ENCODE data around the gene COPZ1.

The COPZ1 gene

GRCh38 chr12:54390668-54391551 is 66.0 kb downstream of the COPZ1 start:
- Histone ChIP-seq H3K27me3 (no peaks in the 10 kb centered on the region), H3K27ac (peak overlapping the region; percentile 38 to 62), H3K36me3 (peaks cover 19 to 28% (median 26%) of the 10 kb centered on the region in 3 donors), H3K4me3 (peak overlapping the region; percentile 32 to 37), H3K4me1 (peaks cover 0 to 34% (median 6%) of the 10 kb centered on the region in 4 donors), H3K9me3 (no peaks in the 10 kb centered on the region)
- TF ChIP-seq CTCF (IDR thresholded peaks at IDR 0.05), result no peak
- no peak for DNase-seq
- intact Hi-C loops (cut with DNase I; ENCODE audit: low total_unique reads), result no loop called here

- no peak for DNase-seq
- no peak overlapping the region for H3K4me3 ChIP-seq
- intact Hi-C loops (cut with DNase I; ENCODE audit: low total_unique reads), result no loop called here
- H3K36me3 ChIP-seq, result peaks cover 35 to 45% (median 43%) of the 10 kb centered on the region in 3 donors
- no peaks in the 10 kb centered on the region for H3K27me3 ChIP-seq
- H3K9me3 ChIP-seq, result no peaks in the 10 kb centered on the region
- H3K4me1 ChIP-seq, result peaks cover 0 to 27% (median 8%) of the 10 kb centered on the region in 4 donors
- H3K27ac ChIP-seq, result peak overlapping the region; percentile 0 to 36
- TF ChIP-seq CTCF (IDR thresholded peaks at IDR 0.05), result no peak
Observed at GRCh38 chr12:54392485-54393206, 67.7 kb downstream of the COPZ1 start.

GRCh38 chr12:54393207-54393609 is 68.3 kb downstream of the COPZ1 start:
- H3K27ac ChIP-seq, result peak overlapping the region; percentile 0 to 36
- no peak for TF ChIP-seq CTCF (IDR thresholded peaks at IDR 0.05)
- H3K27me3 ChIP-seq, result no peaks in the 10 kb centered on the region
- H3K9me3 ChIP-seq, result no peaks in the 10 kb centered on the region
- peaks cover 0 to 22% (median 8%) of the 10 kb centered on the region in 4 donors for H3K4me1 ChIP-seq
- DNase-seq, result no peak
- peaks cover 40 to 51% (median 49%) of the 10 kb centered on the region in 3 donors for H3K36me3 ChIP-seq
- intact Hi-C loops (cut with DNase I; ENCODE audit: low total_unique reads), result no loop called here
- no peak overlapping the region for H3K4me3 ChIP-seq

- peaks cover 0 to 22% (median 10%) of the 10 kb centered on the region in 4 donors for H3K4me1 ChIP-seq
- peak overlapping the region; percentile 0 to 36 for H3K27ac ChIP-seq
- intact Hi-C loops (cut with DNase I; ENCODE audit: low total_unique reads), result no loop called here
- no peak for DNase-seq
- no peak overlapping the region for H3K4me3 ChIP-seq
- H3K9me3 ChIP-seq, result no peaks in the 10 kb centered on the region
- H3K27me3 ChIP-seq, result no peaks in the 10 kb centered on the region
- H3K36me3 ChIP-seq, result peaks cover 46 to 56% (median 54%) of the 10 kb centered on the region in 3 donors
- TF ChIP-seq CTCF (IDR thresholded peaks at IDR 0.05), result no peak
Observed at GRCh38 chr12:54393743-54394142, 68.8 kb downstream of the COPZ1 start.

GRCh38 chr12:54394281-54394719 is 69.4 kb downstream of the COPZ1 start:
- intact Hi-C loops (cut with DNase I; ENCODE audit: low total_unique reads), result no loop called here
- H3K4me3 ChIP-seq, result no peak overlapping the region
- no peaks in the 10 kb centered on the region for H3K9me3 ChIP-seq
- TF ChIP-seq CTCF (IDR thresholded peaks at IDR 0.05), result peak; percentile 62 to 74
- H3K36me3 ChIP-seq, result peaks cover 51 to 62% (median 60%) of the 10 kb centered on the region in 3 donors
- H3K27ac ChIP-seq, result peak overlapping the region; percentile 0 to 36
- no peak for DNase-seq
- peaks cover 0 to 24% (median 10%) of the 10 kb centered on the region in 4 donors for H3K4me1 ChIP-seq
- H3K27me3 ChIP-seq, result no peaks in the 10 kb centered on the region

Data from tibial artery (tissue), 4 donors.